ENCODE data around the gene NDUFA11.
"Not testable (repeated sequence)": the region's sequence is repeated elsewhere in the genome, so short reads cannot be mapped to it uniquely, and the experiment has no call there.

Gene NDUFA11

DNA sequence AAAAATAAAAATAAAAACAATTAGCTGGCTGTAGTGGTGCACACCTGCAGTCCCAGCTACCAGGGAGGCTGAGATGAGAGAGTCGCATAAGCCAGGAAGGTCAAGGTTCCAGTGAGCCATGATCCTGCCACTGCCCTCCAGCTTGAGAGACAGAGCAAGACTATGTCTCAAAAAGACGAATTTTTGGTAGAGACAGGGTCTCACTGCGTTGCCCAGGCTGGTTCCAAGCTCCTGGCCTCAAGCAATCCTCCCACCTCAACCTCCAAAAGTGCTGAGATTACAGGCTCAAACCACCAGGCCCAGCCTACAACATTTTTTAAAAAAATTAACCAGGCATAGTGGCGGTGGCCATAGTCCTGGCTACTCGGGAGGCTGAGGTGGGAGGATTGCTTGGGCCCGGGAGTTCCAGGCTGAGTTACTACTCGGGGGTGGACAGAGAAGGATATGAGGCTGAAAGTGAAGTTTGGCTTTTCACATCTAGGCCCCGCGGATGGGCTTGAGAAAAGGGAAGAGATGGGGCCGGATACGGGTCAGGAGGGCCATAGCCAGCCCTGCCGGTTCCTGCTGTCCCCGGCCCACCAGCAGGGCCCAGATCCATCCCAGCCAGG is 10.2 kb downstream of the NDUFA11 start:
- Histone ChIP-seq H3K4me1 (ENCODE audit: insufficient read depth, low read length) (peaks cover 21% of the 10 kb centered on the region), H3K9me3 (ENCODE audit: low read length) (no peaks in the 10 kb centered on the region), H3K27ac (ENCODE audit: low read depth, low read length) (no peak overlapping the region), H3K36me3 (ENCODE audit: insufficient read depth, low read length) (peaks cover 13% of the 10 kb centered on the region), H3K9ac (ENCODE audit: low read length) (no peak overlapping the region), H3K27me3 (ENCODE audit: control insufficient read depth in 1 of 2, insufficient read depth in 2 of 2, low read length in 2 of 2) (no peaks in the 10 kb centered on the region), H3K4me3 (ENCODE audit: low read depth in 1 of 2, low read length in 2 of 2) (no peak overlapping the region)

DNA sequence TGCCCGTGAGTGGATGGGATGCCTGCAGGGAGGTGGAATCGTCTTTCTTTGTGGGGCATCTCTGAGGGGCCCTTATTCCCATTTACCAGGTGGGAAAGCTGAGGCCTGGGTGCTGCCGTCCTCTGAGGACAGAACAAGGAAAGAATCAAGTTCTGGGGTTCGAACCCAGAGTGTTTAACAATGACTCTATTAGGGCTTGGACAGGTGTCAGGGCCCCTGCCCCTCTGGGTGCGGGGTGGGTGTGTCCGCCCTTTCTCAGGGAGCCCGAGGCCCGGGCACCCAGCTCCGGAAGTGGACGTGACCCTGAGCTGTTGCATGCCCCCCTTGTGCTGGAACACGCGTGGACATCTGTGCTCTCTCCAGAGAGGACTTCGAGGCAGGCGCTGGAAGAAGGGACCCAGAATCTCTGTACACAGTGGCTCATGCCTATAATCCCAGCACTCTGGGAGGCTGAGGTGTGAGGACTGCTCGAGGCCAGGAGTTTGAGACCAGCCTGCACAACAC is 10.8 kb downstream of the NDUFA11 start:
- H3K4me3 ChIP-seq (ENCODE audit: low read depth in 1 of 2, low read length in 2 of 2), result no peak overlapping the region
- no peak overlapping the region for H3K27ac ChIP-seq (ENCODE audit: low read depth, low read length)
- H3K27me3 ChIP-seq (ENCODE audit: control insufficient read depth in 1 of 2, insufficient read depth in 2 of 2, low read length in 2 of 2), result no peaks in the 10 kb centered on the region
- peaks cover 21% of the 10 kb centered on the region for H3K4me1 ChIP-seq (ENCODE audit: insufficient read depth, low read length)
- H3K9me3 ChIP-seq (ENCODE audit: low read length), result no peaks in the 10 kb centered on the region
- no peak overlapping the region for H3K9ac ChIP-seq (ENCODE audit: low read length)
- peaks cover 13% of the 10 kb centered on the region for H3K36me3 ChIP-seq (ENCODE audit: insufficient read depth, low read length)

DNA sequence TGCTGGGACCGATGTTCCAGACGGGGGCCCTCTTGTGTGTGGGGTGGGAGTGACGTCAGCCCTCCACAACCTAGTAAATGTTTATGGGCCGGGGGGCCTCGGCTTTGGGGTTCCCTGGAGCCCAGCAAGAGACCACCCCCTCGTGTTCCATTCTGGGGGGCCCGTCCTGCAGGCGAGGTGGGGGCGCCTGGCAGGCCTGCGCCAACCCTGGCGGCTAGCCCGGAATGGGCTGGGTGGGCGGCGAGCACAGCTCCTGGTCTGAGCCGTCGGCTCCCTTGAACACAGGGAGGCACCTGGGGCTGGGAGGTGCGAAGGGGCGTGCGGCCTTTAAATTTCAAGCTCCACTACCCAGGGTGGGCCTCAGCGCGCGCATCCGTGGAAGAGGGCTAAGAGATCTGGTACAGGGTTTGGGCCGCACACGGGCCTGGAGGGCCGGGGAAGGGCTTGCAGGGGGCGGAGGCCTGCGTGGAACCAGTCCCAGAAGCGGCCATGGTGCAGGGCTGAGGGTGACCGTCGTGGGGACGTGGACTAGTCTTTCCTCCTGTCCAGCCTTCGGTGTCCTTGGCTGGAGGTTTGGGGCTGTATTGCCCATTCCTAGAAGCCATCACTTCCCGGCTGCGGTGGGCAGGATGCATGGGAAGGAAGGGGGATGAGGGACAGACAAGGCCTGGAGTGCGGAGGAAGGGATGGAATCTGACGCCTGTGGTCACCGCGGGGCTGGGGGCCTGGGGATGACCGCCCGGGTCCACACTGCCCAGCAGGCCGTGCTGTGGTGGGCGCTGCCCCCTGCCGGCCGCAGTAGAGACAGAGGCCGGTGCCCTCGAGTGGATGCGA is 11.4 kb downstream of the NDUFA11 start:
- H3K9me3 ChIP-seq (ENCODE audit: low read length), result no peaks in the 10 kb centered on the region
- H3K4me1 ChIP-seq (ENCODE audit: insufficient read depth, low read length), result peaks cover 21% of the 10 kb centered on the region
- H3K36me3 ChIP-seq (ENCODE audit: insufficient read depth, low read length), result peaks cover 13% of the 10 kb centered on the region
- H3K27me3 ChIP-seq (ENCODE audit: control insufficient read depth in 1 of 2, insufficient read depth in 2 of 2, low read length in 2 of 2), result no peaks in the 10 kb centered on the region
- peak overlapping the region in 1 of 2 donors; percentile 29 for H3K4me3 ChIP-seq (ENCODE audit: low read depth in 1 of 2, low read length in 2 of 2)
- no peak overlapping the region for H3K9ac ChIP-seq (ENCODE audit: low read length)
- no peak overlapping the region for H3K27ac ChIP-seq (ENCODE audit: low read depth, low read length)

DNA sequence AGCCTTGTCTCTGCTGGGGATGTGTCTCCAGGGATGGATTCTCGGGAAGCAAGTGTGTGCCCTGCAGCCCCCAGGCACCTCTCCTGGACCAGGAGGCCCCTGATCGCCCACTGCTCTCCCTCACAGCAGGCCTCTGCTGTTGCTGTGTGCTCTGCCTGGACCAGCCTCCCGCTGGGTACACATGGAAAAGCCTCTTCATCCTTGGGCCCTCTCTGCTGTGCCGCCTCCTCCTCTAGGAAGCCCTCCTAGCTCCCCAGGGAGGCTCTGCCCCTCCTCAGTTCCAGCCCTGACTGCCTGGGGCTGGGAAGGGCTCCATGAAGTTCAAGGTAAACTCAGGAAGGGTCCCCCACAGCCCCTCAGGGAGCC is 12.0 kb downstream of the NDUFA11 start:
- H3K9ac ChIP-seq (ENCODE audit: low read length), result no peak overlapping the region
- H3K27me3 ChIP-seq (ENCODE audit: control insufficient read depth in 1 of 2, insufficient read depth in 2 of 2, low read length in 2 of 2), result no peaks in the 10 kb centered on the region
- no peak overlapping the region for H3K27ac ChIP-seq (ENCODE audit: low read depth, low read length)
- H3K9me3 ChIP-seq (ENCODE audit: low read length), result no peaks in the 10 kb centered on the region
- H3K4me1 ChIP-seq (ENCODE audit: insufficient read depth, low read length), result peaks cover 21% of the 10 kb centered on the region
- H3K4me3 ChIP-seq (ENCODE audit: low read depth in 1 of 2, low read length in 2 of 2), result no peak overlapping the region
- H3K36me3 ChIP-seq (ENCODE audit: insufficient read depth, low read length), result peaks cover 13% of the 10 kb centered on the region

DNA sequence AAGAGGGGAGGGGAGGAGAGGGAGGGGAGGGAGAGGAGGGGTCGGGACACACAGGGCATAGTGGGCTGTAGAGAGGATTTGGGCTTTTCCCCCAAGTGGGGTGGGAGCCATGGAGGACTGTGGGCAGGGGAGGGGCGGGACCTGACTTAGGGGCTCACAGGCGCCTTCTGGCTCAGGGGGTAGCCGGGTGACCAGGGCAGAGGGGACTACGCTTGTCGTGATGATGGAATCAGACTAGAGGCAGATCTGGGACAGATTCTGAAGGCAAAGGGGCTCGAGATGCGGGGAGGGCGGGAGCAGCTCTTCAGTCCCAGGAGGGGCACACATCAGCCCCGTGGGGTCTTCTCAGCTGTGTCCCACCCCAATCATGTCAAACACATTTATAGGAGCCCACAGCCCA is 13.5 kb downstream of the NDUFA11 start:
- Histone ChIP-seq H3K9me3 (ENCODE audit: low read length) (no peaks in the 10 kb centered on the region), H3K27me3 (ENCODE audit: control insufficient read depth in 1 of 2, insufficient read depth in 2 of 2, low read length in 2 of 2) (no peaks in the 10 kb centered on the region), H3K27ac (ENCODE audit: low read depth, low read length) (peak overlapping the region; percentile 21), H3K36me3 (ENCODE audit: insufficient read depth, low read length) (peaks cover 3% of the 10 kb centered on the region), H3K9ac (ENCODE audit: low read length) (no peak overlapping the region), H3K4me3 (ENCODE audit: low read depth in 1 of 2, low read length in 2 of 2) (no peak overlapping the region), H3K4me1 (ENCODE audit: insufficient read depth, low read length) (peaks cover 21% of the 10 kb centered on the region)

DNA sequence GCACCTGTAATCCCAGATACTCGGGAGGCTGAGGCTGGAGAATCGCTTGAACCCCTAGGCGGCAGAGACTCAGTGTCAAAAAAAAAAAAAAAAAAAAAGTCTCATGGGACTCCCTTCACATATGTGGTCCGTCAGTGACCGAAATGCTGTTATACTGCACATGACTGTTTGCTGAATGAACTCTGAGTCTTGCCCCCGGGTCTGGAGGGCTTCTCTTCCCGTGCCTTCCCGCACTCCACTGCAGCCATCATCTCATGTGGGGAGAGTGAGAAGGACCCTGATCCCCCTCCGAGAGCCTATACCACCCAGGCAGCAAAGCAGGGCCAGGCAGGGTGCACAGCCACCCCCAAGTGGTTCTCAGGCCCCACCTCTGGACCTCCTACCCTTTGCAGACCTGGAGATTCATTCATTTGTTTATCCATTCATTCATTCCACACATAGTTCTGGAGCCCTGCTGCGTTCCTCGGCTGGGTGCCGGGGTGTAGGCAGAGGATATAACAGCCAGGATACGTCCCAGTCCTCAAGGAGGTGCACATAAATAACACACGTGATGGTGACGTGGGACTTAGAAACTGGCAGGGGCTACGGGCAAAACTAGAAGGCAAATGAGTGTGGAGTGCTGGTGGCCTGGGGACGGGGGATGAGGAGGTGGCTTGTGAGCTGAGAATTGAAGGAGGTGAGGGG is 14.2 kb downstream of the NDUFA11 start:
- Histone ChIP-seq H3K4me1 (ENCODE audit: insufficient read depth, low read length) (peaks cover 21% of the 10 kb centered on the region), H3K9me3 (ENCODE audit: low read length) (no peaks in the 10 kb centered on the region), H3K9ac (ENCODE audit: low read length) (no peak overlapping the region), H3K36me3 (ENCODE audit: insufficient read depth, low read length) (no peaks in the 10 kb centered on the region), H3K27ac (ENCODE audit: low read depth, low read length) (peak overlapping the region; percentile 21), H3K4me3 (ENCODE audit: low read depth in 1 of 2, low read length in 2 of 2) (no peak overlapping the region), H3K27me3 (ENCODE audit: control insufficient read depth in 1 of 2, insufficient read depth in 2 of 2, low read length in 2 of 2) (no peaks in the 10 kb centered on the region)

DNA sequence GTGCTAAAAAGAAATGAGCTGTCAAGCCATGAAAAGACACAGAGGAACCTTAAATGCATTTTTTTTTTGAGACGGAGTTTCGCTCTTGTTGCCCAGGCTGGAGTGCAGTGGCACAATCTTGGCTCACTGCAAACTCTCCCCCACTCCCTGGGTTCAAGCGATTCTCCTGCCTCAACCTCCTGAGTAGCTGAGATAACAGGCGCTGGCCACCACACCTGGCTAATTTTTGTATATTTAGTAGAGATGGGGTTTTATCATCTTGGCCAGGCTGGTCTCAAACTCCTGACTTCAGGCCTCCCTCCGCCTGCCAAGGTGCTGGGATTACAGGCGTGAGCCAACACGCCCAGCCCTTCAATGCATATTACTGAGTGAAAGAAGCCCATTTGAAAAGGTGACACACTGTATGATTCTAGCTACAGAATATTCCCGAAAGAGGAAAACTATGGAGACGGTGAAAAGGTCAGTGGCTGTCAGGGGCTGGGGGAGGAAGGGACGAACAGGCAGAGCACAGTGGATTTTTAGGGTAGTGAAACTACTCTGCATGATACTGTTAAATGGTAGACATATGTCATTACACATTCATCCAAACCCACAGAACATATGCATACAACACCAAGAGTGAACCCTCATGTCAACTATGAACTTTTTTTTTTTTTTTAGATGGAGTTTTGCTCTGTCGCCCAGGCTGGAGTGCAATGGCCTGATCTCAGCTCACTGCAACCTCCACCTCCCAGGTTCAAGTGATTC is 19.4 kb downstream of the NDUFA11 start:
- H3K27ac ChIP-seq (ENCODE audit: low read depth, low read length); H3K9ac ChIP-seq (ENCODE audit: low read length); H3K27me3 ChIP-seq (ENCODE audit: control insufficient read depth in 1 of 2, insufficient read depth in 2 of 2, low read length in 2 of 2); H3K4me3 ChIP-seq (ENCODE audit: low read depth in 1 of 2, low read length in 2 of 2); H3K36me3 ChIP-seq (ENCODE audit: insufficient read depth, low read length); H3K9me3 ChIP-seq (ENCODE audit: low read length): not testable (repeated sequence)
- H3K4me1 ChIP-seq (ENCODE audit: insufficient read depth, low read length), result peaks cover 16% of the 10 kb centered on the region

DNA sequence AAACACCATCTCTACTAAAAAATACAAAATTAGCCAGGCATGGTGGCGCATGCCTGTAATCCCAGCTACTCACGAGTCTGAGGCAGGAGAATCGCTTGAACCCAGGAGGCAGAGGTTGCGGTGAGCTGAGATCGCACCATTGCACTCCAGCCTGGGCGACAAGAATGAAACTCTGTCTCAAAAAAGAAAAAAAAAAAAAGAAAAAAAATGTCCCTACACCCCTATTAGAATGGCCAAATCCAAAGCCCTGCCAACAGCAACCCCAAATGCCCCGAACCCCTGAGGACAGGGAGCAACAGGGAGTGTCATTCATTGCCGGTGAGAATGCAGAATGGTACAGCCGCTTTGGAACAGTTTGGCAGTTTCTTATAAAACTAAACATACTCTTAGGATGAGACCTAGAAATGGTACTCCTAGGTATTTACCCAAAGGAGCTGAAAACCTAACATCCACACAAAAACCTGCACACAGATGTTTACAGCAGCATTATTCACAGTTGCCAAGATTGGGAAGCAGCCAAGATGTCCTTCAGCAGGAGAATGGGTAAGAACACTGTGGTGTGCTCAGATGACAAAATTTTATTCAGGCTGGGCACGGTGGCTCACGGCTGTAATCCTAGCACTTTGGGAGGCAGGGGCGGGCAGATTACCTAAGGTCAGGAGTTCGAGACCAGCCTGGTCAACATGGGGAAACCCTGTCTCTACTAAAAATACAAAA is 20.3 kb downstream of the NDUFA11 start:
- peaks cover 19% of the 10 kb centered on the region for H3K4me1 ChIP-seq (ENCODE audit: insufficient read depth, low read length)
- H3K4me3 ChIP-seq (ENCODE audit: low read depth in 1 of 2, low read length in 2 of 2); H3K9ac ChIP-seq (ENCODE audit: low read length); H3K27me3 ChIP-seq (ENCODE audit: control insufficient read depth in 1 of 2, insufficient read depth in 2 of 2, low read length in 2 of 2); H3K27ac ChIP-seq (ENCODE audit: low read depth, low read length); H3K36me3 ChIP-seq (ENCODE audit: insufficient read depth, low read length); H3K9me3 ChIP-seq (ENCODE audit: low read length): not testable (repeated sequence)

DNA sequence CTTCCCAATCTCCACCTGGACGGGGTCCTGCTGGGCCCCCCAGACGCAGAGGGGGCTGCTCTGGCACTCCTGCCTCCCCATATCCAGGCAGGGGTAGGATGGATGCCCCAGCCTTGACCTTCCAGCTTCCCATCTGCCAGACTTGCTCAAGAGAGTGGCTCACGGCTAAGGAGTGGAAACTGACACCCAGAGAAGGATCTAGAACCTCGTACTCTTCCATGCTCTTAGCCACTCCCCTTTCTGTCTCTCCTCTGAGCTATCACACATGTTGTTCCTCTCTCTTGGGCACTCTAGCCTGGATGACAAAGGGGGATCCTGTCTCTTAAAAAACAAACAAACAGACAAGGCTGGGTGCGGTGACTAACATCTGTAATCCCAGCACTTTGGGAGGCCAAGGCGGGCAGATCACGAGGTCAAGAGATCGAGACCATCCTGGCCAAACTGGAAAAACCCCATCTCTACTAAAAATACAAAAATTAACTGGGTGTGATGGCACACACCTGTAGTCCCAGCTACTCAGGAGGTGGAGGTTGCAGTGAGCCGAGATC is 21.1 kb downstream of the NDUFA11 start:
- peak overlapping the region; percentile 17 for H3K27ac ChIP-seq (ENCODE audit: low read depth, low read length)
- peaks cover 19% of the 10 kb centered on the region for H3K4me1 ChIP-seq (ENCODE audit: insufficient read depth, low read length)
- H3K9ac ChIP-seq (ENCODE audit: low read length), result no peak overlapping the region
- H3K27me3 ChIP-seq (ENCODE audit: control insufficient read depth in 1 of 2, insufficient read depth in 2 of 2, low read length in 2 of 2), result no peaks in the 10 kb centered on the region
- H3K4me3 ChIP-seq (ENCODE audit: low read depth in 1 of 2, low read length in 2 of 2), result no peak overlapping the region
- H3K9me3 ChIP-seq (ENCODE audit: low read length), result no peaks in the 10 kb centered on the region
- no peaks in the 10 kb centered on the region for H3K36me3 ChIP-seq (ENCODE audit: insufficient read depth, low read length)

DNA sequence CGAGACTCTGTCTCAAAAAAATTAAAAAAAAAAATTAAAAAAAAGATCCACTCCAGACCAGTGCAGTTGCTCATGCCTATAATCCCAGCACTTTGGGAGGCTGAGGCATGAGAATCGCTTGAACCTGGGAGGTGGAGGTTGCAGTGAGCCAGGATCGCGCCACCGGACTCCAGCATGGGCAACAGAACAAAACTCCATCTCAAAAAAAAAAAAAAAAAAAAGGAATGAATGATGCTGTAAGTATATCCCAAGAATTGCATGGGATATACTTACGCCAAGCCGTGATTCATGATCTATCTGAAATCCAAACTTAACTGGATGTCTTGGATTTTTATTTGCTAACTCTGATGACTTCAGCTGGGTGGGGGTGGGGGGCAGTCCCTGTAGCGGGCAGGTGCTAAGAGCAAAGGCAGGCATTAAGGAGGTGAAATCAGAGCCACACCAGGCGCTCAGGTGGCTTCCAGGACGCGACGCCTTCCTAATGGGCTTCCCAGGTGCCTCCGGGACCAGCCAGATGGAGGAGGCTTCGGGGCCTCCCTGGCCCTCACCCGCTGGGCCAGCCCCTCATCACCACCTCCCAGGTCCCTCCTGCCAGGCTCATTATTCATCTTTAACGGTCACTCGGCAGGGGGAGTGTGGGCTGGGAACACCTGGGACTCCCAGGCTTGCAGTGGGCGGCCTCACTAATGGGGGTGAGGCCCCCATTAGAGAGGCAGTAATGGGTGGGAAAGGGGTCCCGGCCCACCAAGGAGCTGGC is 21.9 kb downstream of the NDUFA11 start:
- H3K27me3 ChIP-seq (ENCODE audit: control insufficient read depth in 1 of 2, insufficient read depth in 2 of 2, low read length in 2 of 2), result no peaks in the 10 kb centered on the region
- H3K9me3 ChIP-seq (ENCODE audit: low read length), result no peaks in the 10 kb centered on the region
- H3K4me1 ChIP-seq (ENCODE audit: insufficient read depth, low read length), result peaks cover 20% of the 10 kb centered on the region
- no peaks in the 10 kb centered on the region for H3K36me3 ChIP-seq (ENCODE audit: insufficient read depth, low read length)
- H3K9ac ChIP-seq (ENCODE audit: low read length), result no peak overlapping the region
- H3K4me3 ChIP-seq (ENCODE audit: low read depth in 1 of 2, low read length in 2 of 2), result no peak overlapping the region
- H3K27ac ChIP-seq (ENCODE audit: low read depth, low read length), result peak overlapping the region; percentile 17

Data from muscle layer of colon (tissue), 2 donors.